Measurements from ENCODE around the gene LRP2BP. TPM values are rescaled to one million over a fixed set of nuclear protein-coding genes. Genes with fewer than 3 reads are reported as not detected.
"Not testable (repeated sequence)": the region's sequence is repeated elsewhere in the genome, so short reads cannot be mapped to it uniquely, and the experiment has no call there.

Gene LRP2BP
- total and polyA plus RNA-seq, 7 experiments from 2014 or later, result 0.58 to 2.4 (median 1.7) TPM

DNA sequence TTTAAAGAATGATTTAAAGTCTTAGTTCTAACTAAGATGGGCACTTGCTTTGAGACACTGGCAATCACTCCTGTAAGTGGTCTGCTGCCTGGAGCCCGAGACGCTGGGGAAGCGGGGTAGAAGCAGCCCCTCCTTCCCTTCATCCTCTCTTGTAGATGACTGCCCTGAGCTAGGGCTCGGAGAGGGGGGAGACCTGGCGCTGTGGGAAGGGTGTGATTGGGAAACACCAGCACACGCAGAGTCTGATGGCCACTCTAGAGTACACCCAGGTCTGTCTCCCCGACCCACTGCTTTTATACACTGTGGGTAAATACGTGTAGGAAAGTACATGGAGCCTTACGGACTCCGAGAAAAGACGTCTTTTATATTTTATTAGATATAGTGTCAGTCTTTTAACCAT lies 24.0 kb downstream of the LRP2BP start:
- H3K4me3 Mint-ChIP-seq, result no peak overlapping the region
- peaks cover 0 to 19% (median 10%) of the 10 kb centered on the region in 5 donors for H3K36me3 Mint-ChIP-seq
- H3K4me1 ChIP-seq (ENCODE audit: control insufficient read depth in 2 of 2, insufficient read depth in 2 of 2, low read length in 2 of 2), result no peaks in the 10 kb centered on the region
- ATAC-seq (no peak), DNase-seq (no peak)
- H3K27me3 Mint-ChIP-seq, result no peaks in the 10 kb centered on the region
- H3K4me3 ChIP-seq (ENCODE audit: low read length), result no peak overlapping the region
- no peaks in the 10 kb centered on the region for H3K9me3 ChIP-seq (ENCODE audit: control insufficient read depth in 2 of 3, low read length in 3 of 3)
- CTCF ChIA-PET, result interaction anchor here (0.6 kb wide), 1 partner anchor 109 kb away, joined by 3 read pairs; no protein-coding TSS in a partner anchor
- intact Hi-C loops (cut with micrococcal nuclease), result no loop called here
- POLR2A ChIA-PET, result no interaction called here
- no peak overlapping the region for H3K27ac Mint-ChIP-seq
- H3K27ac ChIP-seq (ENCODE audit: low read depth, low read length), result no peak overlapping the region
- no peaks in the 10 kb centered on the region for H3K4me1 Mint-ChIP-seq
- H3K36me3 ChIP-seq (ENCODE audit: control insufficient read depth in 2 of 3, insufficient read depth in 3 of 3, low read length in 3 of 3), result peaks cover 0 to 3% (median 0%) of the 10 kb centered on the region in 3 experiments
- H3K9me3 Mint-ChIP-seq, result no peaks in the 10 kb centered on the region
- no peaks in the 10 kb centered on the region for H3K27me3 ChIP-seq (ENCODE audit: control insufficient read depth in 2 of 2, insufficient read depth in 2 of 2, low read length in 2 of 2)

DNA sequence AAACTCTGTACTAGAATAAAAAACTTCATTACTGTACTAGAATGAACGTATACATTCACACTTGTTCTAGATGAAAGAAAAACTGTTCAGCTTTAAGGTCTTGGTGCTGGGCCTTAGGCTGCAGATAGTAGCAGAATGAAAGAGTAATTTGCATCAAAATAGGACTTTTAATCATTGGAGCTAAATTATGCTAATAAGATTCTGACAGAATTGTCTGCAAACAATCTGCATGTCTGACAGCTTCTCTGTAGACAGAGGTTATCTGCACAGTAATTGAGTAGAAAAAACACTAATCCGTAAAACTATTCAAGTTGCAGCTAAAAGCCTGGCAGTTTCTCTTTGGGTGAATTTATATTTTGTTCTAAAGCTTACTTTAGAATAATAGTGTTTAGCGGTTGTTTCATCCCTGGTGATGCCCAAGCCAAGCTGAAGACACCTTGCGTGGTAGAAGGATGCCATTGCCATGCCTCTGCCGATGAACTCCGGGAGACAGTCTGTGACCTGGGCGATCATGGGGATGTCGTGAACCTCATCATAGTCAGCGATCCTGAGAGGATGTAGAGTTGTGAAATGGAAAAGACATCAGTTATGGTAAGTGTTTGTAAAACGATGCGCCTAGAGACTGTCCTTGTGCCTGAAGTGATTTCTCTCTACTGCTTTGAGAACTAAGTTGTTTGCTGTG lies 25.3 kb downstream of the LRP2BP start:
- peaks cover 0 to 26% (median 10%) of the 10 kb centered on the region in 5 donors for H3K36me3 Mint-ChIP-seq
- Histone ChIP-seq H3K4me1 (ENCODE audit: control insufficient read depth in 2 of 2, insufficient read depth in 2 of 2, low read length in 2 of 2) (no peaks in the 10 kb centered on the region), H3K9me3 (ENCODE audit: control insufficient read depth in 2 of 3, low read length in 3 of 3) (no peaks in the 10 kb centered on the region), H3K36me3 (ENCODE audit: control insufficient read depth in 2 of 3, insufficient read depth in 3 of 3, low read length in 3 of 3) (peaks cover 0 to 3% (median 0%) of the 10 kb centered on the region in 3 experiments), H3K27ac (ENCODE audit: low read depth, low read length) (no peak overlapping the region), H3K27me3 (ENCODE audit: control insufficient read depth in 2 of 2, insufficient read depth in 2 of 2, low read length in 2 of 2) (no peaks in the 10 kb centered on the region), H3K4me3 (ENCODE audit: low read length) (no peak overlapping the region)
- H3K9me3 Mint-ChIP-seq, result no peaks in the 10 kb centered on the region
- H3K4me1 Mint-ChIP-seq, result no peaks in the 10 kb centered on the region
- H3K4me3 Mint-ChIP-seq, result no peak overlapping the region
- no peak overlapping the region for H3K27ac Mint-ChIP-seq
- H3K27me3 Mint-ChIP-seq, result no peaks in the 10 kb centered on the region
- ATAC-seq (no peak), DNase-seq (no peak)
- intact Hi-C loops (cut with micrococcal nuclease), result no loop called here
- CTCF ChIA-PET, result no interaction called here
- POLR2A ChIA-PET, result no interaction called here

DNA sequence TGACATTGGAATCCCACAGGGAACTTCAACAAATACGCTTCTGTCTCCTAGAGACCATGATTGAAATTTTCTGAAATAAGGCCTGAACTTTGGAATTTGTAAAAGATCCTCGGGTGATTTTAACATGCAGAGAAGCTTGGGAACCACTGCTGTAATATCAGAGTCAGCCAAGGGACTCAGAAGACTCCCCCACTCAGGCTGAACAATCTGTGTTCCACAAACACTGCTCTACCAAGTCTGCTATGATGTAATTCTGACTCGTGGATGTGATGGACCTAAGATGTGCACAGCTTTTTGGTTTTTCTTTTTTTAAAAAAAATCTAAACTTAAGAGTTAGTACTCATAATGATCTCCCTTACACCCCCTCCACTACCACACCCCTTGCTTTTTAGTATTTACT lies 26.0 kb downstream of the LRP2BP start:
- Mint-ChIP-seq H3K9me3 (no peaks in the 10 kb centered on the region), H3K4me3 (no peak overlapping the region), H3K27me3 (no peaks in the 10 kb centered on the region), H3K36me3 (peaks cover 0 to 26% (median 10%) of the 10 kb centered on the region in 5 donors), H3K27ac (no peak overlapping the region), H3K4me1 (no peaks in the 10 kb centered on the region)
- H3K36me3 ChIP-seq (ENCODE audit: control insufficient read depth in 2 of 3, insufficient read depth in 3 of 3, low read length in 3 of 3), result peaks cover 0 to 3% (median 0%) of the 10 kb centered on the region in 3 experiments
- H3K4me1 ChIP-seq (ENCODE audit: control insufficient read depth in 2 of 2, insufficient read depth in 2 of 2, low read length in 2 of 2), result no peaks in the 10 kb centered on the region
- H3K9me3 ChIP-seq (ENCODE audit: control insufficient read depth in 2 of 3, low read length in 3 of 3), result no peaks in the 10 kb centered on the region
- H3K27me3 ChIP-seq (ENCODE audit: control insufficient read depth in 2 of 2, insufficient read depth in 2 of 2, low read length in 2 of 2), result no peaks in the 10 kb centered on the region
- H3K4me3 ChIP-seq (ENCODE audit: low read length), result no peak overlapping the region
- H3K27ac ChIP-seq (ENCODE audit: low read depth, low read length), result no peak overlapping the region
- DNase-seq, result no peak
- POLR2A ChIA-PET, result no interaction called here
- ATAC-seq, result no peak
- intact Hi-C loops (cut with micrococcal nuclease), result no loop called here
- CTCF ChIA-PET, result no interaction called here

DNA sequence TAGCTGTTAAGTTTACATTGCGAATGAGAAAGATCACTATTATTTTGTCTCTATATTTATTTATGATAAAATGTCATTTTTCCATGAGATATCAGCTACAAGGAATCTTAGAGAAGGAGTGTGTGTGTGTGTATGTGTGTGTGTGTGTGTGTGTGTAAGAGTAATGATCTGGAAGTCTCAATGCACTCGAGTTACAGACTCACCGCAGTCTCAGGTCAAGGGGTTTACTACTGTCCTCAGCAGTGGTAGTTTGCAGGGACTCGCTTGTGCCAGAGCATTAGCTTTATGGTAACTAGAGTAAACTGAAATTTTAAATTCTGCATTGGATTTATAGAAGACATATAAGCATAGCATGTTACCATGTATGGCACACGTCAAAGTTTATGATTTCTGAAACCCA lies 30.8 kb downstream of the LRP2BP start:
- ChIA-PET CTCF (no interaction called here), POLR2A (interaction anchor here (1.2 kb wide), 1 partner anchor 32 kb away, joined by 3 read pairs; the partner anchor contains the start of gene ANKRD37)
- Mint-ChIP-seq H3K9me3 (no peaks in the 10 kb centered on the region), H3K36me3 (peaks cover 0 to 29% (median 4%) of the 10 kb centered on the region in 5 donors), H3K4me3 (no peak overlapping the region), H3K27ac (no peak overlapping the region), H3K27me3 (no peaks in the 10 kb centered on the region), H3K4me1 (no peaks in the 10 kb centered on the region)
- H3K27me3 ChIP-seq (ENCODE audit: control insufficient read depth in 2 of 2, insufficient read depth in 2 of 2, low read length in 2 of 2), result no peaks in the 10 kb centered on the region
- H3K9me3 ChIP-seq (ENCODE audit: control insufficient read depth in 2 of 3, low read length in 3 of 3), result no peaks in the 10 kb centered on the region
- intact Hi-C loops (cut with micrococcal nuclease), result no loop called here
- no peaks in the 10 kb centered on the region for H3K36me3 ChIP-seq (ENCODE audit: control insufficient read depth in 2 of 3, insufficient read depth in 3 of 3, low read length in 3 of 3)
- ATAC-seq (no peak), DNase-seq (no peak)
- H3K27ac ChIP-seq (ENCODE audit: low read depth, low read length), result no peak overlapping the region
- no peaks in the 10 kb centered on the region for H3K4me1 ChIP-seq (ENCODE audit: control insufficient read depth in 2 of 2, insufficient read depth in 2 of 2, low read length in 2 of 2)
- H3K4me3 ChIP-seq (ENCODE audit: low read length), result no peak overlapping the region

DNA sequence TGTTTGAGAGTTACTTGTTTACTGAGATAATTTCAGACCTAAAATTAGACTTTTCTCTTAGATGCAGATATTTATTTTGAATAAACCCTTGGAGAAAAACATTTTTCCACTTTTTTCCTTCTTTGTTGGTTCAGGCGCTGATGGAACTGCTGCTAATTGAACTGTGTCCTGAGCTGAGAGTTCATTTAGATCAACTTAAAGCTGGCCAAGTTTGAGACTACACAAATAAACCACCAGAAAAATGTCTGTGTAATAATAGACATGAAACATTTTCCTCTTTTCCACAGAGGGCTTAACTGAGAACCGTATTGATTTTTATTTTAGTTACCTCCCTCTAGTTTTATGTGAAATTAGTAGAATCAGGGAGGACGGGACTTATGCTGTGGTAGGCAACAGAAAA lies 32.5 kb downstream of the LRP2BP start:
- H3K36me3 ChIP-seq (ENCODE audit: control insufficient read depth in 2 of 3, insufficient read depth in 3 of 3, low read length in 3 of 3), result no peaks in the 10 kb centered on the region
- no peaks in the 10 kb centered on the region for H3K9me3 Mint-ChIP-seq
- H3K4me1 Mint-ChIP-seq, result no peaks in the 10 kb centered on the region
- H3K4me1 ChIP-seq (ENCODE audit: control insufficient read depth in 2 of 2, insufficient read depth in 2 of 2, low read length in 2 of 2), result no peaks in the 10 kb centered on the region
- H3K9me3 ChIP-seq (ENCODE audit: control insufficient read depth in 2 of 3, low read length in 3 of 3), result no peaks in the 10 kb centered on the region
- POLR2A ChIA-PET, result no interaction called here
- H3K4me3 ChIP-seq (ENCODE audit: low read length), result no peak overlapping the region
- no peak overlapping the region for H3K27ac ChIP-seq (ENCODE audit: low read depth, low read length)
- intact Hi-C loops (cut with micrococcal nuclease), result no loop called here
- peaks cover 0 to 29% (median 5%) of the 10 kb centered on the region in 5 donors for H3K36me3 Mint-ChIP-seq
- no peaks in the 10 kb centered on the region for H3K27me3 ChIP-seq (ENCODE audit: control insufficient read depth in 2 of 2, insufficient read depth in 2 of 2, low read length in 2 of 2)
- CTCF ChIA-PET, result no interaction called here
- H3K27me3 Mint-ChIP-seq, result no peaks in the 10 kb centered on the region
- H3K27ac Mint-ChIP-seq, result no peak overlapping the region
- H3K4me3 Mint-ChIP-seq, result no peak overlapping the region
- ATAC-seq (no peak), DNase-seq (no peak)

DNA sequence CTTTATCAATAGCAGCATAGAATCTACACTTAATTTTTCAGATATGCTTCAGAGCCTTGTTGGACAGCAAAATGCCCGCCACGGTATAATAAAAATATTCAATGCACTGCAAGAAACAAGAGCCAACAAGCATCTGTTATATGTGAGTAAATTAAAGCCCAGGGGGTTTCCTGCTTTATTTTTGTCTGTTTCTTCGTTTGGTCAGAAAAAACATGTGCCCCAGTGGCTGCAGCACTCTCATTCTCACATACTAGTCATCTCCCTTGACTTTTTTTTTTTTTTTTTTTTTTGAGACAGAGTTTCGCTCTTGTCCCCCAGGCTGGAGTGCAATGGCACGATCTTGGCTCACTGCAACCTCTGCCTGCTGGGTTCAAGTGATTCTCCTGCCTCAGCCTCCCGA lies 33.2 kb downstream of the LRP2BP start:
- CTCF ChIA-PET, ATAC-seq: not testable (repeated sequence)

DNA sequence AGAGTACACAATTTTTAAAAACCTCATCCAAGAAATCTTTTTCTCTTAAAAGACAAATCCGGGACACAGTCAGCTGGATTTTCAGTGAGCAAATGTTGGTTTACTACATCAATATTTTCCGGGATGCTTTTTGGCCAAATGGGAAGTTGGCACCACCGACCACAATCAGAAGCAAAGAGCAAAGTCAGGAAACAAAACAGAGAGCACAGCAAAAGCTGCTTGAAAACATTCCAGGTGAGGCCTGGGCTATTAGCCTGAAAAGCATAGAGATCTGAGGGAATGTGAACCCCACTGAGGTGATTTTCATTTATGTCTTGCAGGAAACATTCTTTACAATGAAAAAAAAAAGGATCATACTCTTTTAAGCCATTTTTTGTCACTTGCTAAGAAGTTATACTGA lies 33.9 kb downstream of the LRP2BP start:
- Mint-ChIP-seq H3K4me1 (no peaks in the 10 kb centered on the region), H3K27me3 (no peaks in the 10 kb centered on the region), H3K27ac (no peak overlapping the region), H3K4me3 (no peak overlapping the region), H3K9me3 (no peaks in the 10 kb centered on the region), H3K36me3 (peaks cover 0 to 39% (median 5%) of the 10 kb centered on the region in 5 donors)
- ChIA-PET POLR2A (no interaction called here), CTCF (no interaction called here)
- ATAC-seq (no peak), DNase-seq (no peak)
- intact Hi-C loops (cut with micrococcal nuclease), result no loop called here
- Histone ChIP-seq H3K9me3 (ENCODE audit: control insufficient read depth in 2 of 3, low read length in 3 of 3) (no peaks in the 10 kb centered on the region), H3K4me3 (ENCODE audit: low read length) (no peak overlapping the region), H3K36me3 (ENCODE audit: control insufficient read depth in 2 of 3, insufficient read depth in 3 of 3, low read length in 3 of 3) (no peaks in the 10 kb centered on the region), H3K4me1 (ENCODE audit: control insufficient read depth in 2 of 2, insufficient read depth in 2 of 2, low read length in 2 of 2) (no peaks in the 10 kb centered on the region), H3K27me3 (ENCODE audit: control insufficient read depth in 2 of 2, insufficient read depth in 2 of 2, low read length in 2 of 2) (no peaks in the 10 kb centered on the region), H3K27ac (ENCODE audit: low read depth, low read length) (no peak overlapping the region)

More for the DNA sequence above, 33.2 kb downstream of the LRP2BP start:
- H3K27ac Mint-ChIP-seq; H3K27ac ChIP-seq (ENCODE audit: low read depth, low read length); H3K9me3 ChIP-seq (ENCODE audit: control insufficient read depth in 2 of 3, low read length in 3 of 3); H3K4me3 Mint-ChIP-seq; H3K27me3 Mint-ChIP-seq; DNase-seq; H3K9me3 Mint-ChIP-seq; H3K4me1 ChIP-seq (ENCODE audit: control insufficient read depth in 2 of 2, insufficient read depth in 2 of 2, low read length in 2 of 2); intact Hi-C loops (cut with micrococcal nuclease); H3K27me3 ChIP-seq (ENCODE audit: control insufficient read depth in 2 of 2, insufficient read depth in 2 of 2, low read length in 2 of 2); H3K4me3 ChIP-seq (ENCODE audit: low read length); H3K36me3 ChIP-seq (ENCODE audit: control insufficient read depth in 2 of 3, insufficient read depth in 3 of 3, low read length in 3 of 3); H3K4me1 Mint-ChIP-seq; POLR2A ChIA-PET: not testable (repeated sequence)
- H3K36me3 Mint-ChIP-seq, result peaks cover 0 to 33% (median 4%) of the 10 kb centered on the region in 5 donors
